Urinary bladder (tissue), 4 donors: ENCODE measurements around the gene OR51E1. TPM values are rescaled to one million over a fixed set of nuclear protein-coding genes. Genes with fewer than 3 reads are reported as not detected.

Experiments used
- DNase-seq: peaks from one replicate; pipeline ENCODE4 v3.0.0-alpha.2; 2015; ENCODE audit errors: extremely low spot score
- H3K27ac ChIP-seq: one replicate; pipeline ENCODE4 v1.5.1; 2013; ENCODE audit warnings: low read depth, mild to moderate bottlenecking, moderate library complexity
- H3K36me3 ChIP-seq: one replicate; pipeline ENCODE4 v1.6.1; 2013; ENCODE audit warnings: mild to moderate bottlenecking, moderate library complexity; ENCODE audit not compliant: insufficient read depth
- H3K4me1 ChIP-seq: one replicate; pipeline ENCODE4 v1.6.1; 2013; ENCODE audit warnings: mild to moderate bottlenecking, moderate library complexity; ENCODE audit not compliant: insufficient read depth
- H3K4me3 ChIP-seq: one replicate; pipeline ENCODE4 v1.5.1; 2013; ENCODE audit warnings: low read depth, low read length
- WGBS: extraction: QIAGEN DNeasy Blood & Tissue Kit; methylation state at CpG from one replicate; pipeline ENCODE4 v1.1.7; 2013; 5-methylcytosine and 5-hydroxymethylcytosine counted together
- polyA plus RNA-seq: library from polyadenylated mRNA; stranded (reverse); fragments of 200-250 nt; gene quantifications from one replicate; pipeline ENCODE4 v1.2.3, GENCODE V29; 2013
- total RNA-seq: library from RNA; depleted of rRNA; stranded (reverse); fragments of >200 nt; gene quantifications from one replicate; pipeline ENCODE4 v1.2.3, GENCODE V29; 2014
- donor health status: healthy with polysubstance abuse.
- donor health status: healthy.

OR51E1 gene
- total and polyA plus RNA-seq, 2 donors = 0.65 to 3.2 TPM

GRCh38 chr11:4671741-4672140 is 28.0 kb downstream of the OR51E1 start:
- no peak overlapping the region for H3K4me3 ChIP-seq
- H3K36me3 ChIP-seq = no peaks in the 10 kb centered on the region
- 76% methylated on average over 2 of the region's 2 CpGs for WGBS
- DNase-seq = no peak
- no peaks in the 10 kb centered on the region for H3K4me1 ChIP-seq
- no peak overlapping the region for H3K27ac ChIP-seq

DNA sequence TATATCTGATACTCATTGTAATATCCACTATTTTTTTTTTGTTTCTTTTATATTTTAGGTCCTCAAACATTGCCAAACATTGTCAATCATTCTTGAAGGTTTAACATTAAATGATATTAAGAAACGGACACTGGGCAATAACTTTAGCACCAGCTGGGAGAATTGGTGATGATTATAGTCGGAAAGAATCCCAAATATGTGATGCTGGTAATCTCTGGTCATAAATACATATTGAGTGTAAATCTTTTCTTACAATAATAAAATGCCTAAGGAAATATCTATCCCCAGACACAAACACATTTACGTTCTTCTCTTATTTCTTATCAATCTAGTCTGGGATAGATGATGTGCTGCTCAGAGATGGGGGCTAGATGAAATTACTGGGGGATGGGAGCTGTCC is 28.7 kb downstream of the OR51E1 start:
- 38% methylated on average over 3 of the region's 3 CpGs for WGBS

DNA sequence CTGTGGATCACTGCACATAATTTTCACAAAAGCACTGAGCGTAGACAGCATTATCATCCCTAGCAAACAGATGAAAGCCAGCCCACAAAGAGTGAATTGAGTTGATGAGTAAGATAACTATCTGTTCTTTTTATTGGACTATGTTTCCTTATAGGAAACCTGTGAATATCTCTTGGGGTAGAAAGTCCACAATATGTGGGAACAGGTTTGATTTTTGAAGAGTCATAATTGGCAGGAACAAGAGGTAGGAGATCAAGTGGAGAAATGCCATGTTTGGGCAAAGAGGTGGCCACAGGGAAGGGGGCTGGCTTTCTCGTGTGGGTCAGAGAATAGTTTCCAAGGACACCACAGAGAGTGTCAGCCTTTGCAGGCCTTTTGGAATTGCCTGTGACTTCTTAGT is 30.0 kb downstream of the OR51E1 start:
- H3K4me3 ChIP-seq = no peak overlapping the region
- WGBS = 58% methylated on average over 2 of the region's 2 CpGs
- no peak overlapping the region for H3K27ac ChIP-seq
- H3K36me3 ChIP-seq = no peaks in the 10 kb centered on the region
- H3K4me1 ChIP-seq = no peaks in the 10 kb centered on the region
- DNase-seq = no peak

More for the DNA sequence above, 28.7 kb downstream of the OR51E1 start:
- H3K4me3 ChIP-seq = no peak overlapping the region
- H3K36me3 ChIP-seq = no peaks in the 10 kb centered on the region
- H3K4me1 ChIP-seq = no peaks in the 10 kb centered on the region
- H3K27ac ChIP-seq = no peak overlapping the region
- DNase-seq = no peak

GRCh38 chr11:4677948-4678347 is 34.2 kb downstream of the OR51E1 start:
- no peak for DNase-seq
- 46% methylated on average over 2 of the region's 2 CpGs for WGBS
- Histone ChIP-seq H3K4me1 (no peaks in the 10 kb centered on the region), H3K36me3 (no peaks in the 10 kb centered on the region), H3K4me3 (no peak overlapping the region), H3K27ac (no peak overlapping the region)

DNA sequence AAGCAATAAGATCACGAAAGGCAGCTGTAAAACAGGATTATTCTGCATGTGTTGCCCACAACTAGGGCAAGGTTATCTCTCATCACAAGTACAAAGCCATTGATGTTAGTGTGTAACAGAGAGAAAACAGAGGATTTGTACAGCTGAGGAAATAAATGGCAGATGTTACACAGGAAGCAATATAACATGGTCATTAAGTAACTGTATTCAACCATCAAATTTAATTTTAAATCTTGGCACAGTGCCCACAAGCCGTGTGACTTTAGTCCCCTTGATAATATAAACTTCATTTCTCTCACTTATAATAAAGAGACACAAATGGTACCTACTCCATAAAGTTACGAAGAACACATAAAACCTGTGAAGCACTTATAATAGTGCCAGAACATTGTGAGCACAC is 36.6 kb downstream of the OR51E1 start:
- WGBS = 45% methylated on average over 3 of the region's 3 CpGs
- no peak overlapping the region for H3K4me3 ChIP-seq
- no peak for DNase-seq
- H3K36me3 ChIP-seq = no peaks in the 10 kb centered on the region
- H3K27ac ChIP-seq = no peak overlapping the region
- no peaks in the 10 kb centered on the region for H3K4me1 ChIP-seq

- no peak for DNase-seq
Observed at GRCh38 chr11:4682623-4683419, 39.0 kb downstream of the OR51E1 start.

GRCh38 chr11:4684631-4685285 is 41.0 kb downstream of the OR51E1 start:
- WGBS = 79% methylated on average over 3 of the region's 3 CpGs
- Histone ChIP-seq H3K36me3 (no peaks in the 10 kb centered on the region), H3K4me3 (no peak overlapping the region), H3K27ac (no peak overlapping the region), H3K4me1 (no peaks in the 10 kb centered on the region)
- no peak for DNase-seq

More at GRCh38 chr11:4682623-4683419, 39.0 kb downstream of the OR51E1 start:
- Histone ChIP-seq H3K4me3 (no peak overlapping the region), H3K4me1 (no peaks in the 10 kb centered on the region), H3K27ac (no peak overlapping the region), H3K36me3 (no peaks in the 10 kb centered on the region)
- 83% methylated on average over 2 of the region's 2 CpGs for WGBS

DNA sequence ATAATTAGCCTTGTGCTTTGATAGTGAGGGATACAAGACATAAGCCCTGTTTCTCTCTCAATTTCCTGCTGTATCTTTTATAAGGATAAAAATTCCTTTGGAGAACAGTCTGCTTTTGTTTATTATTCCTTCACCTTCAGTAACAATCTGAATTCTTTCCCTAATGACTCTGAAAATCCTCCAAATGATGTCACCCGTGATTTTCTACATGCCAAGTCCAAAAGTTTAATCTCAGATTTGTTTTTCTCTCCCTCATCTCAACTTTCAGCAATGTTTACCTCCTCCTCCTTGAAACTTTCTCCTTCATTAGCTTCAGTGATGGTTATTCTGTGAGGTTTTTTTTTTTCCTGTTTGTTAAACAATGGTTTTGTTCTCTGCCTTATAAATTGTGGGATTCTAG is 51.7 kb downstream of the OR51E1 start:
- Histone ChIP-seq H3K4me1 (no peaks in the 10 kb centered on the region), H3K27ac (no peak overlapping the region), H3K36me3 (no peaks in the 10 kb centered on the region), H3K4me3 (no peak overlapping the region)
- DNase-seq = no peak
- WGBS = 18% methylated on average over 1 of the region's 1 CpG

DNA sequence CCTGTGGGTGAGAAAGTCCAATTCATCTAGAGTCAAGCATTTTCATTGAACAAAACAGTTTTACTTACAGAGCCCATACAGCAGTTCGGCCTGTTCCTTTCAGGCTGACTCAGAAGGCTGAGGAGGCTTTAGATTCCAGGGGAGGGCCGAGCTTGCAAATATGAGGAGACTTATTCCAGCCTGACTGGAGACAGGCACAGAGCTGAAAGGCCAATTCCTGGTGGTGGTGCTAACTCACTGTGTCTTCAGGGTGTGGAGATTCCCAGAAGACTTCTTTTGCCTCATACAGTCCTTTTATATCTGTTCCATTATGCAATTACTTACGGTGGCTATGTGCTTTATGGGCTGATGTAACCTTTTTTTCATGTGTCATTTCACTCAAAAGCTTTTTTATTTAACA is 53.8 kb downstream of the OR51E1 start, which contains the start of gene OR51E2:
Gene OR51E2, minus strand, starts transcription at position 269 of the 400 bp plus-strand sequence. CDS start 15,142 bp downstream, outside the sequence.
- WGBS = 56% methylated on average over 3 of the region's 3 CpGs
- H3K27ac ChIP-seq = no peak within 1 kb of the TSS
- no peak for DNase-seq
- H3K4me3 ChIP-seq = no peak within 1 kb of the TSS
- no peaks in the 10 kb centered on the region for H3K4me1 ChIP-seq
- H3K36me3 ChIP-seq = no peaks in the 10 kb centered on the region

DNA sequence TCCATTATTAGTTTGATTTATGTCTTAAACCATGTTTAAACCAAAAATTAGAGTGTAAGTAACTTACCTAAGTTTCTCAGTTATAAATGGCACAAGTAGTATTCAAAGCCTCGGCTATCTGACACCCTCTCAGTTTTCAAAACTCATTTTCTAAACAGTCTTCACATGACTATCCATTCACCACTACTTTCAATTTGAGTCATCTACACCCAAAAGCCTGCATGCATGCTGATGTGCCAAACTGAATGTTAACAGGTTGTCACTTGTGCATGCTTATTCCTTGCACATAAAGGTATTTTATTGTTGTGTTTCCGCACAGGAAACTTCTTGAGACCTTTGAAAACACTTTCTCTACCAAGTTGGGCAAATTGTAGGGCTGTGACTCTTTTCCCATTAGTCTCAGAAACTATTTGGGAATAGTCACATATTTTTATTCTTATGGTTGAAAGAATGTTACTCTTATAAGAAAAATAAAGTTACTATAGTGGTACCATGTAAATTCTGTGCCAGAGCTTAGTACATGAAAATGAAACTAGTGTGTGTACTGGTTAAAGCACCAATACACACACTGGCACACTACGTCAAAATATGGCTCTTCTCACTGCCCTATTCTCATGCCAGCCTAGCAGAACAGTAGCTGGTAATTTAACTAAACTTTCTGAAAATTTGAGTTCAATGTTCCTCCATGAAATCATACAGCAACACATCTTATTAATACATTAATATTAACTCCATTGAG is 56.1 kb downstream of the OR51E1 start:
- no peak overlapping the region for H3K4me3 ChIP-seq
- H3K36me3 ChIP-seq = no peaks in the 10 kb centered on the region
- WGBS = 90% methylated on average over 3 of the region's 3 CpGs
- DNase-seq = no peak
- no peak overlapping the region for H3K27ac ChIP-seq
- H3K4me1 ChIP-seq = no peaks in the 10 kb centered on the region

GRCh38 chr11:4700436-4700820 is 56.6 kb downstream of the OR51E1 start:
- no peak overlapping the region for H3K4me3 ChIP-seq
- H3K36me3 ChIP-seq = no peaks in the 10 kb centered on the region
- no peaks in the 10 kb centered on the region for H3K4me1 ChIP-seq
- no peak for DNase-seq
- H3K27ac ChIP-seq = no peak overlapping the region
- WGBS = 49% methylated on average over 1 of the region's 1 CpG

DNA sequence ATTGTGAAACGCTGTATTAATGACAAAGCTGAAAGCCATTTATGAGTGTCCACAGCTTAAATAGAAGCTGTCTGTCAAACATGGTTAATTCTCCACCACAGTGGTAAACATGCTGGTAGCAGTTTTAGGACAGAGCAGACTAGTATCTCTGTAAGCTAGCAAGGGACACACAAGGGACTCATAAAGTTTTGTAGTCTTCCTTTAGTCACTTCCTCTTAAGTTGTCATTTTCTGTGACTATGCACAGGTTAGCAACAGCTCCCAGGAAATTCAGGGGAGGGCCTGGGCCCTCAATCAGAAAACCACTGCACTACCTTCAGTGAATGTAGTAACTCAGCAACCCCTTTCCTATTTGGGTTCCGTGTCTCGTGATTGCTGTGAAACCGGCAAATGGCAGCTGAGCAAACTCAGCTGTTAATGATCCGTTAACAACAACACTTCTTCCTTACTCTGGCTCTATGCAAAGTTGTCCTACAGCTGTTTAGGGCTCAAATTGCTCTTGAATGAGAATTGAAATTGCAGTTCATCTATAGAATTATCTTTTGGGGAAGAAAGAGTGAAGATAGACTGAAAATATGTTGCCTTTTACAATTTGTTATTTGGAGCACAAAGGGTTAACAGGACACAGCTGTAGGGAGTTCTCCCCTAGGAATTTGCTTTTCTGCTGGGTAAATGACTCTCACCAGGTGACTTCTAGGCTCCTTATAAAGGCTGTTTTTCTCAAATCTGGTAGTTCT is 60.4 kb downstream of the OR51E1 start, which contains the start of gene MMP26:
Gene MMP26, plus strand, starts transcription at position 731 of the 736 bp plus-strand sequence.
- H3K4me3 ChIP-seq = no peak within 1 kb of the TSS
- H3K4me1 ChIP-seq = no peaks in the 10 kb centered on the region
- H3K36me3 ChIP-seq = no peaks in the 10 kb centered on the region
- no peak within 1 kb of the TSS for H3K27ac ChIP-seq
- 33% methylated on average over 5 of the region's 5 CpGs for WGBS
- no peak for DNase-seq

DNA sequence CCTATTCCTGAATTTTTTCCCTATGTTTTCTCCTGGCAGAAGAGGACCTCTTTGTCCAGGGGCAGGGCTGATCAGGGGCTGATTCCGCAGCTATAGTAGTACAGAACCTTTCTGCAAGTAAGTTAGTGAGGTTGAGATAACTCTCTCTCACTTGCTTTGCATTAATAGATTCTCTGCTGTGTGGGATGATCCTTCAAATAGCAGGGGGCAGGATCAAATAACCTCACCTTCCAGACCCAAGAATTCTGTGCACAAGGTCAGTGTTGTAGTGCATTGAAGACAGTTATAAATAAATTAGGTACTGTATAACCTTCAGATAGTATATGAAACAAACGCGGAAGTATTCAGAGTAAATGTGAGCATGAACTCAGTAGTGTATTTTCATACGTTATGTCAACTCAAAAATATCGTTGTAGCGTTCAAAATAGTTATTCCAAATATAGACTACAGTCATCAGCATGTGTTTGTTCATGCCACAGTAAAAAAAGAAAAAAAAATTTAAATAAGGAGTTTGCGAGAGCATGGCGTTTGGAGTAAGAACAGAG is 61.1 kb downstream of the OR51E1 start:
- Histone ChIP-seq H3K27ac (no peak overlapping the region), H3K36me3 (no peaks in the 10 kb centered on the region), H3K4me1 (no peaks in the 10 kb centered on the region), H3K4me3 (no peak overlapping the region)
- WGBS = 67% methylated on average over 8 of the region's 8 CpGs
- DNase-seq = no peak
